Peyer's patch (tissue), 4 donors: ENCODE measurements around the gene VMO1.

Source experiments
- POLR2A ChIP-seq, 2 donors: fragments of 450-650 bp; IDR thresholded peaks; one replicate each; pipeline ENCODE4 v1.5.1; 2017; ENCODE audit warnings: antibody characterized with exemption in 2 of 2, mild to moderate bottlenecking in 2 of 2, moderate library complexity in 2 of 2
- TF ChIP-seq, protein P1 (sequence below), 6 experiments: fragments of 450-650 bp in 4 of 6; fragments of 200-600 bp in 2 of 6; sonication (generic) in 1 of 6; IDR thresholded peaks; one replicate each; pipeline ENCODE4 v1.5.1; 2017 to 2019; ENCODE audit warnings: antibody characterized with exemption in 6 of 6, mild to moderate bottlenecking in 3 of 6, moderate library complexity in 1 of 6

DNA sequence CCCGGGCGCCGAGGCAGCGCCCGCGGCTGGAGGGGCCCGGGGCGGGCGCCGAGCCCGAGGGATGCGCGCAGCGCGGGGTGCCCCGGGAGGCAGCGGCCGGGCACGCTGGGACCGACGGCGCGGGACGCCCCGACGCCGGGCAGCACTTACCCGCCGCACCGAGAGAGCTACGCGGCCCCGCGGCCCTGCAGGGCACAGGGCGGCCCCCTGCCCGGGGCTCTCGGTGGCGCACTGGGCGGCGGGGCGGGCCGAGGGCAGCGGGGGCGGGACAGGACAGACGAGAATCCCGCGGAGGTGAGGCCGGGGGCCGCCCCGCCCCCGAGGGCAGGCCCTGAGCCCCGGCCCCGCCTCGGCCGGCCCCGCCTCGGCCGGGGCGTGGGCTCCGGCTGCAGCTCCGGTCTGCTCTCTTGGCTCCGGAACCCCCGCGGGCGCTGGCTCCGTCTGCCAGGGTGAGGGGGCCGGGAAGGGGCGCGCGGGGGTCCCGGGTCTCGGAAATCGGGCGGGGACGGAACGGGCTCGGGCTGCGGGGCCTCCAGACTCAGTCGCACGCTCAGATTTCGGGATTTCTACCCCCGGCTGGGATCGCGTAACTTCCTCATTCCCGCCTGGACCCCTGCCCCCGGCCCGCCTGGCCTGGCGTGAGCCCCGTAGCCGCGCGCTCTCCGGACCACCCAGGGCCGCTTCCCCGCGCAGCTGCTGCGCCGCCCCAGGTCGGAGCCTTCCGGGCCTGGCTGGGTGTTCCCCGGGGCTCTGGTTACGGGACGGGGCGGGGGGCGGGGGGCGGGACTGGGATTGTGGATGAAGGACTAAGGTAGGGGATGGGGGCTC lies 20.8 kb upstream of the VMO1 start, which contains the start of gene PLD2:
- TF ChIP-seq, protein P1, sequence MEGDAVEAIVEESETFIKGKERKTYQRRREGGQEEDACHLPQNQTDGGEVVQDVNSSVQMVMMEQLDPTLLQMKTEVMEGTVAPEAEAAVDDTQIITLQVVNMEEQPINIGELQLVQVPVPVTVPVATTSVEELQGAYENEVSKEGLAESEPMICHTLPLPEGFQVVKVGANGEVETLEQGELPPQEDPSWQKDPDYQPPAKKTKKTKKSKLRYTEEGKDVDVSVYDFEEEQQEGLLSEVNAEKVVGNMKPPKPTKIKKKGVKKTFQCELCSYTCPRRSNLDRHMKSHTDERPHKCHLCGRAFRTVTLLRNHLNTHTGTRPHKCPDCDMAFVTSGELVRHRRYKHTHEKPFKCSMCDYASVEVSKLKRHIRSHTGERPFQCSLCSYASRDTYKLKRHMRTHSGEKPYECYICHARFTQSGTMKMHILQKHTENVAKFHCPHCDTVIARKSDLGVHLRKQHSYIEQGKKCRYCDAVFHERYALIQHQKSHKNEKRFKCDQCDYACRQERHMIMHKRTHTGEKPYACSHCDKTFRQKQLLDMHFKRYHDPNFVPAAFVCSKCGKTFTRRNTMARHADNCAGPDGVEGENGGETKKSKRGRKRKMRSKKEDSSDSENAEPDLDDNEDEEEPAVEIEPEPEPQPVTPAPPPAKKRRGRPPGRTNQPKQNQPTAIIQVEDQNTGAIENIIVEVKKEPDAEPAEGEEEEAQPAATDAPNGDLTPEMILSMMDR (IDR thresholded peaks at IDR 0.05) = peak in 2 of 6 experiments; percentile 17 to 24
- TF ChIP-seq POLR2A (IDR thresholded peaks at IDR 0.05) = peak; percentile 5 to 44
